Measurements from ENCODE around the gene WNT9A. TPM values are rescaled to one million over a fixed set of nuclear protein-coding genes. Genes with fewer than 3 reads are reported as not detected.

The WNT9A gene
- total RNA-seq, 1 experiment from 2014 or later, result 1.5 TPM

DNA sequence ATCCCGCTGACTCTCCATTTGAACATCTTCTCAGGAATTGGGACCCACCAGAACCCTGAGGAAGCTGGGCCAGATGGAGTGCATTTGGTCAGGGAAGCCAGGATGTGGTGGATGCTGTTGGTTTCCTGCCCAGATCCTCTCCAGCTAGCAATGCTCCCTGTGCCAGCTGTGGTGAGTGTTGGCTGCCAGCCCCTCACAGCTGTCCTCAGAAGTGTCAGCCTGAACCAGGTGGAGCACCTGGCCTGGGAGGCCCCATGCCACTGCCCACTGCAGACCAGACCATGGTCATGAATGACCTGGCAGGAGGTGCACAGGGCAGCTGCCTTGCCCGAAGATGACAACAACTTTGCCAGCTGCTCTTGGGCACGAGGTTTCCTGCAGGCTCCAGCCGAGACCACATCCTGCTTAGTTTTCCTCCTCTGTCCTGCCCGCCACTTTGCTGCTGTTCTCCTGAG is 77.9 kb downstream of the WNT9A start:
- ATAC-seq (no peak), DNase-seq (ENCODE audit: low spot score) (no peak)
- Mint-ChIP-seq H3K36me3 (0 out of 2 replicates have a peak, but pooled peaks cover 2% of the 10 kb centered on the region), H3K4me3 (no peak overlapping the region), H3K27ac (no peak overlapping the region), H3K9me3 (peaks cover 30% of the 10 kb centered on the region), H3K4me1 (no peaks in the 10 kb centered on the region), H3K27me3 (ENCODE audit: low read depth) (peaks cover 18% of the 10 kb centered on the region)
- ChIA-PET POLR2A (no interaction called here), CTCF (no interaction called here)
- TF ChIP-seq ZNF138 (CRISPR knock-in tag; conservative IDR thresholded peaks at IDR 0.05) (no peak), CREM (CRISPR knock-in tag; IDR thresholded peaks at IDR 0.05) (no peak), GTF2I (CRISPR knock-in tag; conservative IDR thresholded peaks at IDR 0.05) (no peak), NR2C2 (CRISPR knock-in tag; IDR thresholded peaks at IDR 0.05) (no peak), SMAD4 (CRISPR knock-in tag; IDR thresholded peaks at IDR 0.05) (no peak), ZNF416 (CRISPR knock-in tag; IDR thresholded peaks at IDR 0.05) (no peak), ETV6 (CRISPR knock-in tag; IDR thresholded peaks at IDR 0.05) (no peak), ZNF219 (CRISPR knock-in tag; IDR thresholded peaks at IDR 0.05; ENCODE audit: borderline replicate concordance) (no peak), FOXP1 (CRISPR knock-in tag; IDR thresholded peaks at IDR 0.05; ENCODE audit: borderline replicate concordance) (no peak), MXD4 (CRISPR knock-in tag; IDR thresholded peaks at IDR 0.05; ENCODE audit: borderline replicate concordance) (no peak), TCF7 (CRISPR knock-in tag; IDR thresholded peaks at IDR 0.05; ENCODE audit: low read depth) (no peak), NR1H2 (CRISPR knock-in tag; IDR thresholded peaks at IDR 0.05) (no peak)
- TF ChIP-seq, protein P1, sequence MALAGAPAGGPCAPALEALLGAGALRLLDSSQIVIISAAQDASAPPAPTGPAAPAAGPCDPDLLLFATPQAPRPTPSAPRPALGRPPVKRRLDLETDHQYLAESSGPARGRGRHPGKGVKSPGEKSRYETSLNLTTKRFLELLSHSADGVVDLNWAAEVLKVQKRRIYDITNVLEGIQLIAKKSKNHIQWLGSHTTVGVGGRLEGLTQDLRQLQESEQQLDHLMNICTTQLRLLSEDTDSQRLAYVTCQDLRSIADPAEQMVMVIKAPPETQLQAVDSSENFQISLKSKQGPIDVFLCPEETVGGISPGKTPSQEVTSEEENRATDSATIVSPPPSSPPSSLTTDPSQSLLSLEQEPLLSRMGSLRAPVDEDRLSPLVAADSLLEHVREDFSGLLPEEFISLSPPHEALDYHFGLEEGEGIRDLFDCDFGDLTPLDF (CRISPR knock-in tag; IDR thresholded peaks at IDR 0.05), result no peak
- TF ChIP-seq, protein P2, sequence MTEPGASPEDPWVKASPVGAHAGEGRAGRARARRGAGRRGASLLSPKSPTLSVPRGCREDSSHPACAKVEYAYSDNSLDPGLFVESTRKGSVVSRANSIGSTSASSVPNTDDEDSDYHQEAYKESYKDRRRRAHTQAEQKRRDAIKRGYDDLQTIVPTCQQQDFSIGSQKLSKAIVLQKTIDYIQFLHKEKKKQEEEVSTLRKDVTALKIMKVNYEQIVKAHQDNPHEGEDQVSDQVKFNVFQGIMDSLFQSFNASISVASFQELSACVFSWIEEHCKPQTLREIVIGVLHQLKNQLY (CRISPR knock-in tag; IDR thresholded peaks at IDR 0.05), result no peak
- TF ChIP-seq, protein P3, sequence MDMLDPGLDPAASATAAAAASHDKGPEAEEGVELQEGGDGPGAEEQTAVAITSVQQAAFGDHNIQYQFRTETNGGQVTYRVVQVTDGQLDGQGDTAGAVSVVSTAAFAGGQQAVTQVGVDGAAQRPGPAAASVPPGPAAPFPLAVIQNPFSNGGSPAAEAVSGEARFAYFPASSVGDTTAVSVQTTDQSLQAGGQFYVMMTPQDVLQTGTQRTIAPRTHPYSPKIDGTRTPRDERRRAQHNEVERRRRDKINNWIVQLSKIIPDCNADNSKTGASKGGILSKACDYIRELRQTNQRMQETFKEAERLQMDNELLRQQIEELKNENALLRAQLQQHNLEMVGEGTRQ (CRISPR knock-in tag; IDR thresholded peaks at IDR 0.05), result no peak
- TF ChIP-seq, protein P4, sequence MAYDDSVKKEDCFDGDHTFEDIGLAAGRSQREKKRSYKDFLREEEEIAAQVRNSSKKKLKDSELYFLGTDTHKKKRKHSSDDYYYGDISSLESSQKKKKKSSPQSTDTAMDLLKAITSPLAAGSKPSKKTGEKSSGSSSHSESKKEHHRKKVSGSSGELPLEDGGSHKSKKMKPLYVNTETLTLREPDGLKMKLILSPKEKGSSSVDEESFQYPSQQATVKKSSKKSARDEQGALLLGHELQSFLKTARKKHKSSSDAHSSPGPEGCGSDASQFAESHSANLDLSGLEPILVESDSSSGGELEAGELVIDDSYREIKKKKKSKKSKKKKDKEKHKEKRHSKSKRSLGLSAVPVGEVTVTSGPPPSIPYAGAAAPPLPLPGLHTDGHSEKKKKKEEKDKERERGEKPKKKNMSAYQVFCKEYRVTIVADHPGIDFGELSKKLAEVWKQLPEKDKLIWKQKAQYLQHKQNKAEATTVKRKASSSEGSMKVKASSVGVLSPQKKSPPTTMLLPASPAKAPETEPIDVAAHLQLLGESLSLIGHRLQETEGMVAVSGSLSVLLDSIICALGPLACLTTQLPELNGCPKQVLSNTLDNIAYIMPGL (CRISPR knock-in tag; IDR thresholded peaks at IDR 0.05), result no peak
- TF ChIP-seq, protein P5, sequence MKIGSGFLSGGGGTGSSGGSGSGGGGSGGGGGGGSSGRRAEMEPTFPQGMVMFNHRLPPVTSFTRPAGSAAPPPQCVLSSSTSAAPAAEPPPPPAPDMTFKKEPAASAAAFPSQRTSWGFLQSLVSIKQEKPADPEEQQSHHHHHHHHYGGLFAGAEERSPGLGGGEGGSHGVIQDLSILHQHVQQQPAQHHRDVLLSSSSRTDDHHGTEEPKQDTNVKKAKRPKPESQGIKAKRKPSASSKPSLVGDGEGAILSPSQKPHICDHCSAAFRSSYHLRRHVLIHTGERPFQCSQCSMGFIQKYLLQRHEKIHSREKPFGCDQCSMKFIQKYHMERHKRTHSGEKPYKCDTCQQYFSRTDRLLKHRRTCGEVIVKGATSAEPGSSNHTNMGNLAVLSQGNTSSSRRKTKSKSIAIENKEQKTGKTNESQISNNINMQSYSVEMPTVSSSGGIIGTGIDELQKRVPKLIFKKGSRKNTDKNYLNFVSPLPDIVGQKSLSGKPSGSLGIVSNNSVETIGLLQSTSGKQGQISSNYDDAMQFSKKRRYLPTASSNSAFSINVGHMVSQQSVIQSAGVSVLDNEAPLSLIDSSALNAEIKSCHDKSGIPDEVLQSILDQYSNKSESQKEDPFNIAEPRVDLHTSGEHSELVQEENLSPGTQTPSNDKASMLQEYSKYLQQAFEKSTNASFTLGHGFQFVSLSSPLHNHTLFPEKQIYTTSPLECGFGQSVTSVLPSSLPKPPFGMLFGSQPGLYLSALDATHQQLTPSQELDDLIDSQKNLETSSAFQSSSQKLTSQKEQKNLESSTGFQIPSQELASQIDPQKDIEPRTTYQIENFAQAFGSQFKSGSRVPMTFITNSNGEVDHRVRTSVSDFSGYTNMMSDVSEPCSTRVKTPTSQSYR (CRISPR knock-in tag; IDR thresholded peaks at IDR 0.05), result no peak
- TF ChIP-seq, protein P6, sequence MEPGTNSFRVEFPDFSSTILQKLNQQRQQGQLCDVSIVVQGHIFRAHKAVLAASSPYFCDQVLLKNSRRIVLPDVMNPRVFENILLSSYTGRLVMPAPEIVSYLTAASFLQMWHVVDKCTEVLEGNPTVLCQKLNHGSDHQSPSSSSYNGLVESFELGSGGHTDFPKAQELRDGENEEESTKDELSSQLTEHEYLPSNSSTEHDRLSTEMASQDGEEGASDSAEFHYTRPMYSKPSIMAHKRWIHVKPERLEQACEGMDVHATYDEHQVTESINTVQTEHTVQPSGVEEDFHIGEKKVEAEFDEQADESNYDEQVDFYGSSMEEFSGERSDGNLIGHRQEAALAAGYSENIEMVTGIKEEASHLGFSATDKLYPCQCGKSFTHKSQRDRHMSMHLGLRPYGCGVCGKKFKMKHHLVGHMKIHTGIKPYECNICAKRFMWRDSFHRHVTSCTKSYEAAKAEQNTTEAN (CRISPR knock-in tag; IDR thresholded peaks at IDR 0.05), result no peak
- TF ChIP-seq, protein P7, sequence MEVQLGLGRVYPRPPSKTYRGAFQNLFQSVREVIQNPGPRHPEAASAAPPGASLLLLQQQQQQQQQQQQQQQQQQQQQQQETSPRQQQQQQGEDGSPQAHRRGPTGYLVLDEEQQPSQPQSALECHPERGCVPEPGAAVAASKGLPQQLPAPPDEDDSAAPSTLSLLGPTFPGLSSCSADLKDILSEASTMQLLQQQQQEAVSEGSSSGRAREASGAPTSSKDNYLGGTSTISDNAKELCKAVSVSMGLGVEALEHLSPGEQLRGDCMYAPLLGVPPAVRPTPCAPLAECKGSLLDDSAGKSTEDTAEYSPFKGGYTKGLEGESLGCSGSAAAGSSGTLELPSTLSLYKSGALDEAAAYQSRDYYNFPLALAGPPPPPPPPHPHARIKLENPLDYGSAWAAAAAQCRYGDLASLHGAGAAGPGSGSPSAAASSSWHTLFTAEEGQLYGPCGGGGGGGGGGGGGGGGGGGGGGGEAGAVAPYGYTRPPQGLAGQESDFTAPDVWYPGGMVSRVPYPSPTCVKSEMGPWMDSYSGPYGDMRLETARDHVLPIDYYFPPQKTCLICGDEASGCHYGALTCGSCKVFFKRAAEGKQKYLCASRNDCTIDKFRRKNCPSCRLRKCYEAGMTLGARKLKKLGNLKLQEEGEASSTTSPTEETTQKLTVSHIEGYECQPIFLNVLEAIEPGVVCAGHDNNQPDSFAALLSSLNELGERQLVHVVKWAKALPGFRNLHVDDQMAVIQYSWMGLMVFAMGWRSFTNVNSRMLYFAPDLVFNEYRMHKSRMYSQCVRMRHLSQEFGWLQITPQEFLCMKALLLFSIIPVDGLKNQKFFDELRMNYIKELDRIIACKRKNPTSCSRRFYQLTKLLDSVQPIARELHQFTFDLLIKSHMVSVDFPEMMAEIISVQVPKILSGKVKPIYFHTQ (CRISPR knock-in tag; IDR thresholded peaks at IDR 0.05), result no peak
- TF ChIP-seq, protein P8, sequence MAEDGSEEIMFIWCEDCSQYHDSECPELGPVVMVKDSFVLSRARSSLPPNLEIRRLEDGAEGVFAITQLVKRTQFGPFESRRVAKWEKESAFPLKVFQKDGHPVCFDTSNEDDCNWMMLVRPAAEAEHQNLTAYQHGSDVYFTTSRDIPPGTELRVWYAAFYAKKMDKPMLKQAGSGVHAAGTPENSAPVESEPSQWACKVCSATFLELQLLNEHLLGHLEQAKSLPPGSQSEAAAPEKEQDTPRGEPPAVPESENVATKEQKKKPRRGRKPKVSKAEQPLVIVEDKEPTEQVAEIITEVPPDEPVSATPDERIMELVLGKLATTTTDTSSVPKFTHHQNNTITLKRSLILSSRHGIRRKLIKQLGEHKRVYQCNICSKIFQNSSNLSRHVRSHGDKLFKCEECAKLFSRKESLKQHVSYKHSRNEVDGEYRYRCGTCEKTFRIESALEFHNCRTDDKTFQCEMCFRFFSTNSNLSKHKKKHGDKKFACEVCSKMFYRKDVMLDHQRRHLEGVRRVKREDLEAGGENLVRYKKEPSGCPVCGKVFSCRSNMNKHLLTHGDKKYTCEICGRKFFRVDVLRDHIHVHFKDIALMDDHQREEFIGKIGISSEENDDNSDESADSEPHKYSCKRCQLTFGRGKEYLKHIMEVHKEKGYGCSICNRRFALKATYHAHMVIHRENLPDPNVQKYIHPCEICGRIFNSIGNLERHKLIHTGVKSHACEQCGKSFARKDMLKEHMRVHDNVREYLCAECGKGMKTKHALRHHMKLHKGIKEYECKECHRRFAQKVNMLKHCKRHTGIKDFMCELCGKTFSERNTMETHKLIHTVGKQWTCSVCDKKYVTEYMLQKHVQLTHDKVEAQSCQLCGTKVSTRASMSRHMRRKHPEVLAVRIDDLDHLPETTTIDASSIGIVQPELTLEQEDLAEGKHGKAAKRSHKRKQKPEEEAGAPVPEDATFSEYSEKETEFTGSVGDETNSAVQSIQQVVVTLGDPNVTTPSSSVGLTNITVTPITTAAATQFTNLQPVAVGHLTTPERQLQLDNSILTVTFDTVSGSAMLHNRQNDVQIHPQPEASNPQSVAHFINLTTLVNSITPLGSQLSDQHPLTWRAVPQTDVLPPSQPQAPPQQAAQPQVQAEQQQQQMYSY (CRISPR knock-in tag; IDR thresholded peaks at IDR 0.05), result no peak
